Breast epithelium (tissue), 4 donors: ENCODE measurements around the gene SDCCAG8. TPM values are rescaled to one million over a fixed set of nuclear protein-coding genes. Genes with fewer than 3 reads are reported as not detected.

Experiments
- DNase-seq, 2 donors: peaks; one replicate each; pipeline ENCODE4 v3.0.0-alpha.2; 2019; ENCODE audit warnings: low spot score in 2 of 2
- H3K27ac ChIP-seq, 2 donors: fragments of 200-600 bp; sonication (generic) in 1 of 2; one replicate each; pipeline ENCODE4 v1.5.1; 2016 to 2019; ENCODE audit warnings: mild to moderate bottlenecking in 1 of 2
- H3K27me3 ChIP-seq, 2 donors: fragments of 200-600 bp; sonication (generic) in 1 of 2; one replicate each; pipeline versions ENCODE4 v1.5.1 to v1.6.0; 2017 to 2019; ENCODE audit warnings: control low read depth in 1 of 2, mild to moderate bottlenecking in 1 of 2
- H3K36me3 ChIP-seq: fragments of 200-600 bp; one replicate; pipeline ENCODE4 v1.5.1; 2019
- H3K4me1 ChIP-seq, 2 donors: fragments of 200-600 bp; sonication (generic); one replicate each; pipeline ENCODE4 v1.5.1; 2016 to 2019; ENCODE audit warnings: control low read depth in 1 of 2
- H3K4me3 ChIP-seq, 3 donors: fragments of 200-600 bp; sonication (generic); 1 replicate in 2 of 3; 2 replicates in 1 of 3; pipeline ENCODE4 v1.5.1; 2016 to 2019; ENCODE audit warnings: mild to moderate bottlenecking in 3 of 3, moderate library complexity in 2 of 3
- H3K9me3 ChIP-seq, 2 donors: fragments of 200-600 bp; sonication (generic) in 1 of 2; one replicate each; pipeline ENCODE4 v1.5.1; 2016 to 2019; ENCODE audit warnings: control low read depth in 1 of 2
- POLR2A ChIP-seq: fragments of 450-650 bp; IDR thresholded peaks from one replicate; pipeline ENCODE4 v1.6.1; 2016; ENCODE audit warnings: antibody characterized with exemption, mild to moderate bottlenecking, moderate library complexity
- POLR2AphosphoS5 ChIP-seq, 3 donors: sonication (generic); formaldehyde crosslinking; IDR thresholded peaks; one replicate each; pipeline ENCODE4 v1.6.1; 2017; ENCODE audit warnings: antibody characterized with exemption in 3 of 3
- intact Hi-C: fragments of 100-400 bp; cut with DNase I; formaldehyde crosslinking; loops from one replicate; pipeline ENCODE4 v1.15.1; 2023; ENCODE audit warnings: low total_unique reads
- total RNA-seq, 3 donors: library from RNA; depleted of rRNA; stranded (reverse); fragments of >200 nt; gene quantifications; one replicate each; pipeline ENCODE4 v1.1.0, GENCODE V29; 2016
- TF ChIP-seq, protein P1 (sequence below), 3 donors: fragments of 450-650 bp; IDR thresholded peaks; one replicate each; pipeline ENCODE4 v1.5.1; 2016 to 2017; ENCODE audit warnings: antibody characterized with exemption in 3 of 3, mild to moderate bottlenecking in 3 of 3, moderate library complexity in 3 of 3

The SDCCAG8 gene
- total RNA-seq, 3 donors from 2014 or later = 48.6 to 73.0 (median 62.3) TPM

DNA sequence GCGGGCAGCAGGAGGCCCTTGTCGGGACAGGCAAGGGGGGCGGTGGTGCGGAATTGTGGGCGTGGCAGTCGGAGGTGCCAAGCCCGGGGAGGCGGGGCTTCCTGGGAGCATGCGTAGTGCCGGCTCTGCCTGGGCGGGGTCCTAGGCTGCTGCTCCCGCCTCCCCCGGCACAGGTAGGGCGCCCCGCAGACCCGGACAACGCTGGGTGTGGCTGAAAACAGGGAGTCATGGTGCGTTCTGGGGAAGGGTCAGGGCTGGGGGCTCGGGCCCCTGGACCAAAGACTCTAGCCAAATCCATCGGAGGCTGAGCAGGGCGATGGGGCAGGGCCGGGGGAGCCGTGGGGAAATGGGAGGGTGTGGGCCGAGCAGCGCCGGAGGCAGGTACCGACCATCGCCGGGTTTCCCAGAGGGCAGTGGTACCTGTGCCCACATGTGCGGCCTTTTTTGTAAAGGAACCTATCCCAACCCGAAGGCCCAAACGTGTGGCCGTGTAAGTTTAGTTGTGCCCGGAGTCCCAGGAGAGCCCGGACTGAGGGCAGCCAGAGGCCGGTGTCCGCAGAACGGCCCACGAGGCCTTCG is 231.9 kb downstream of the SDCCAG8 start:
- H3K9me3 ChIP-seq = no peaks in the 10 kb centered on the region
- intact Hi-C loops = no loop called here
- no peak for TF ChIP-seq POLR2A
- TF ChIP-seq, protein P1, sequence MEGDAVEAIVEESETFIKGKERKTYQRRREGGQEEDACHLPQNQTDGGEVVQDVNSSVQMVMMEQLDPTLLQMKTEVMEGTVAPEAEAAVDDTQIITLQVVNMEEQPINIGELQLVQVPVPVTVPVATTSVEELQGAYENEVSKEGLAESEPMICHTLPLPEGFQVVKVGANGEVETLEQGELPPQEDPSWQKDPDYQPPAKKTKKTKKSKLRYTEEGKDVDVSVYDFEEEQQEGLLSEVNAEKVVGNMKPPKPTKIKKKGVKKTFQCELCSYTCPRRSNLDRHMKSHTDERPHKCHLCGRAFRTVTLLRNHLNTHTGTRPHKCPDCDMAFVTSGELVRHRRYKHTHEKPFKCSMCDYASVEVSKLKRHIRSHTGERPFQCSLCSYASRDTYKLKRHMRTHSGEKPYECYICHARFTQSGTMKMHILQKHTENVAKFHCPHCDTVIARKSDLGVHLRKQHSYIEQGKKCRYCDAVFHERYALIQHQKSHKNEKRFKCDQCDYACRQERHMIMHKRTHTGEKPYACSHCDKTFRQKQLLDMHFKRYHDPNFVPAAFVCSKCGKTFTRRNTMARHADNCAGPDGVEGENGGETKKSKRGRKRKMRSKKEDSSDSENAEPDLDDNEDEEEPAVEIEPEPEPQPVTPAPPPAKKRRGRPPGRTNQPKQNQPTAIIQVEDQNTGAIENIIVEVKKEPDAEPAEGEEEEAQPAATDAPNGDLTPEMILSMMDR (IDR thresholded peaks at IDR 0.05) = no peak
- no peak for TF ChIP-seq POLR2AphosphoS5 (IDR thresholded peaks at IDR 0.05)
- H3K27ac ChIP-seq = no peak overlapping the region
- H3K4me3 ChIP-seq = no peak overlapping the region
- no peaks in the 10 kb centered on the region for H3K36me3 ChIP-seq
- no peak for DNase-seq
- H3K4me1 ChIP-seq = no peaks in the 10 kb centered on the region
- H3K27me3 ChIP-seq = no peaks in the 10 kb centered on the region

- H3K27me3 ChIP-seq = no peaks in the 10 kb centered on the region
- H3K4me3 ChIP-seq = no peak overlapping the region
- no peaks in the 10 kb centered on the region for H3K4me1 ChIP-seq
- DNase-seq = no peak
- H3K27ac ChIP-seq = no peak overlapping the region
- H3K36me3 ChIP-seq = no peaks in the 10 kb centered on the region
- TF ChIP-seq, protein P1 (IDR thresholded peaks at IDR 0.05) = no peak
- TF ChIP-seq POLR2A (no peak), POLR2AphosphoS5 (IDR thresholded peaks at IDR 0.05) (no peak)
- intact Hi-C loops = no loop called here
- H3K9me3 ChIP-seq = no peaks in the 10 kb centered on the region
Measured at GRCh38 chr1:243488459-243489157, 232.8 kb downstream of the SDCCAG8 start.

GRCh38 chr1:243489158-243489527 is 233.3 kb downstream of the SDCCAG8 start:
- DNase-seq = no peak
- TF ChIP-seq POLR2A (no peak), POLR2AphosphoS5 (IDR thresholded peaks at IDR 0.05) (no peak)
- TF ChIP-seq, protein P1 (IDR thresholded peaks at IDR 0.05) = no peak
- Histone ChIP-seq H3K4me1 (no peaks in the 10 kb centered on the region), H3K4me3 (no peak overlapping the region), H3K36me3 (no peaks in the 10 kb centered on the region), H3K27me3 (no peaks in the 10 kb centered on the region), H3K27ac (no peak overlapping the region), H3K9me3 (no peaks in the 10 kb centered on the region)
- intact Hi-C loops = no loop called here

DNA sequence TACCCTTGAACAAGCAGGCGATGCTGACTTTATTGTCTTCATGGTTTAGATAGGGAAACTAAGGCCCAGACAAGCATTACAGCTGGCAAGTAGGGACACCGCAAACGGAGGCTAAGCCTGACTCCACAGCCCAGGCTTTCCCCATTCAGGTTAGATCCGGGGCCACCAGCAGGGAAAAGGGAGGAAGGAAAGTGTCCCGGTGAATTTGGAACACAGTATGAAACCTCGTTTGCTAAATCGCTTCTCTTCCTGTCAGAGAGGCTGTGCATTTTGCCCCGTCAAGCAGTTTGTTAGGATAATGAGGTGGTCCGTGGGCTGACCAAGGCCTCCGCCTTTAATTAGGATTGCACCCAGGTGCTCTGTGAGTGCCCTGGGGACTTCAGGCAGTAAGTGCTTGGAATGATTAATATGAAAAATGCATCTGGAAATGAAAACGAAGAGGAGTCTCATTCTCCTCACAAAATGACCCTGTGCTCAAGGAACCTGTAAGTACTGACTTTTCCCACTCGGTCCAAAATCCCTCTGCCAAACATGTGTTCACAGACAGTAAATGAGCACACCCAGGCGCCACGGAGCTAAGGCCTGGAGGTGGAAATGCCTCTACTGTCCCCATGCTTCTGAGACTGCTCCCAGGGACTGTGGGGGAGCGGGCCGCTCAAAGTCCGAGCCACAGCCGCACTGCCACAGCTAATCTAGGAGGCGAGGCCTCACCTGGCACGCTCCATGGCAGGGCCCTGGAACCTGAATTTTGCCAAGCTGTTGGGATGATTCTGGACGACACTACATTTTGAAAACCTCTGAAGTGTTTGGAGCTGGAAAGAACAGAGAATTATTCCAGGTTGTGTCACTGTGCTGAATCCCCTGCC is 234.1 kb downstream of the SDCCAG8 start:
- Histone ChIP-seq H3K27ac (peak overlapping the region in 1 of 2 donors; percentile 75), H3K4me1 (no peaks in the 10 kb centered on the region), H3K4me3 (no peak overlapping the region), H3K27me3 (no peaks in the 10 kb centered on the region), H3K9me3 (no peaks in the 10 kb centered on the region), H3K36me3 (no peaks in the 10 kb centered on the region)
- no peak for DNase-seq
- intact Hi-C loops = no loop called here
- TF ChIP-seq, protein P1 (IDR thresholded peaks at IDR 0.05) = no peak
- TF ChIP-seq POLR2A = no peak
- no peak for TF ChIP-seq POLR2AphosphoS5 (IDR thresholded peaks at IDR 0.05)
